ENCODE data around the gene CDH13. TPM values are rescaled to one million over a fixed set of nuclear protein-coding genes. Genes with fewer than 3 reads are reported as not detected.

Gene CDH13
- total RNA-seq, 2 experiments from 2014 or later = not detected

- no peaks in the 10 kb centered on the region for H4K20me1 ChIP-seq (ENCODE audit: insufficient read depth, low read length)
- DNase-seq (ENCODE audit: low spot score) = no peak
- no peak overlapping the region for H3K27ac ChIP-seq (ENCODE audit: low read depth, low read length, poor library complexity, severe bottlenecking)
- no peak overlapping the region for H3K4me3 ChIP-seq (ENCODE audit: low read depth, low read length, poor library complexity, severe bottlenecking)
- ChIA-PET POLR2A (no interaction called here), CTCF (ENCODE audit: unreplicated experiment) (no interaction called here)
- BruUV-seq (replicated peaks) = no TSS peak
- H3K9me2 ChIP-seq (ENCODE audit: insufficient read depth, low read length) = no peaks in the 10 kb centered on the region
- intact Hi-C loops (cut with micrococcal nuclease; ENCODE audit: unreplicated experiment) = no loop called here
- no peaks in the 10 kb centered on the region for H3K36me3 ChIP-seq (ENCODE audit: insufficient read depth, low read length)
- H3K4me2 ChIP-seq (ENCODE audit: low read length) = no peak overlapping the region
- TF ChIP-seq EZH2phosphoT487 (IDR thresholded peaks at IDR 0.05; ENCODE audit: borderline replicate concordance, low read depth, low read length) = no peak
- TF ChIP-seq, protein P1, sequence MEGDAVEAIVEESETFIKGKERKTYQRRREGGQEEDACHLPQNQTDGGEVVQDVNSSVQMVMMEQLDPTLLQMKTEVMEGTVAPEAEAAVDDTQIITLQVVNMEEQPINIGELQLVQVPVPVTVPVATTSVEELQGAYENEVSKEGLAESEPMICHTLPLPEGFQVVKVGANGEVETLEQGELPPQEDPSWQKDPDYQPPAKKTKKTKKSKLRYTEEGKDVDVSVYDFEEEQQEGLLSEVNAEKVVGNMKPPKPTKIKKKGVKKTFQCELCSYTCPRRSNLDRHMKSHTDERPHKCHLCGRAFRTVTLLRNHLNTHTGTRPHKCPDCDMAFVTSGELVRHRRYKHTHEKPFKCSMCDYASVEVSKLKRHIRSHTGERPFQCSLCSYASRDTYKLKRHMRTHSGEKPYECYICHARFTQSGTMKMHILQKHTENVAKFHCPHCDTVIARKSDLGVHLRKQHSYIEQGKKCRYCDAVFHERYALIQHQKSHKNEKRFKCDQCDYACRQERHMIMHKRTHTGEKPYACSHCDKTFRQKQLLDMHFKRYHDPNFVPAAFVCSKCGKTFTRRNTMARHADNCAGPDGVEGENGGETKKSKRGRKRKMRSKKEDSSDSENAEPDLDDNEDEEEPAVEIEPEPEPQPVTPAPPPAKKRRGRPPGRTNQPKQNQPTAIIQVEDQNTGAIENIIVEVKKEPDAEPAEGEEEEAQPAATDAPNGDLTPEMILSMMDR (conservative IDR thresholded peaks at IDR 0.05; ENCODE audit: low read length) = no peak
- no peak overlapping the region for H2AFZ ChIP-seq (ENCODE audit: low read length)
- H3K4me1 ChIP-seq (ENCODE audit: insufficient read depth, low read length, poor library complexity, severe bottlenecking) = no peaks in the 10 kb centered on the region
- H3K79me2 ChIP-seq (ENCODE audit: insufficient read depth, low read depth, low read length) = no peaks in the 10 kb centered on the region
- H3K9me3 ChIP-seq (ENCODE audit: low read length) = no peaks in the 10 kb centered on the region
Observed at GRCh38 chr16:83353241-83353640, 726.5 kb downstream of the CDH13 start.

DNA sequence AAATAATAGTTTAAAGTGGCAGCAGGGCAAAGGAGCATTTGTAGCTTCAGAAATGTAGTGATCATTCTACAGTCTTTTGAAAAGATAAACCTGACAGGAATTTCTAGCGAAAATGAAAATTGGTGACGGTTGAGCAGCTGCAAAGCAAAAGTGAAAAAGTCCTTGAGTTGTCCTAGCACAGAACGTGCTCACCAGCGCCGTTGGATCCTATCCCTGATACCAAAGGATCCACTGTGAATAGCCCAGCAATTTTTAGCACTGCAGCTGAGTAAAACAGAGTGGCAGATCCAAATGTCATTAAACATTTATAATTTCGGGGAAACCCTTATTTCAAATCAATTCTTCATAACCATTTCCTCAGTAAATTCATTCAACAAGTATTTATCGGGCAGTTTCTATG is 727.2 kb downstream of the CDH13 start:
- no peaks in the 10 kb centered on the region for H3K36me3 ChIP-seq (ENCODE audit: insufficient read depth, low read length)
- no peak overlapping the region for H3K27ac ChIP-seq (ENCODE audit: low read depth, low read length, poor library complexity, severe bottlenecking)
- H3K9me2 ChIP-seq (ENCODE audit: insufficient read depth, low read length) = no peaks in the 10 kb centered on the region
- H3K9me3 ChIP-seq (ENCODE audit: low read length) = no peaks in the 10 kb centered on the region
- no peaks in the 10 kb centered on the region for H3K79me2 ChIP-seq (ENCODE audit: insufficient read depth, low read depth, low read length)
- H3K4me2 ChIP-seq (ENCODE audit: low read length) = no peak overlapping the region
- TF ChIP-seq, protein P1 (conservative IDR thresholded peaks at IDR 0.05; ENCODE audit: low read length) = no peak
- no peak for TF ChIP-seq EZH2phosphoT487 (IDR thresholded peaks at IDR 0.05; ENCODE audit: borderline replicate concordance, low read depth, low read length)
- ChIA-PET CTCF (ENCODE audit: unreplicated experiment) (no interaction called here), POLR2A (no interaction called here)
- no peak overlapping the region for H3K4me3 ChIP-seq (ENCODE audit: low read depth, low read length, poor library complexity, severe bottlenecking)
- intact Hi-C loops (cut with micrococcal nuclease; ENCODE audit: unreplicated experiment) = no loop called here
- DNase-seq (ENCODE audit: low spot score) = no peak
- H4K20me1 ChIP-seq (ENCODE audit: insufficient read depth, low read length) = no peaks in the 10 kb centered on the region
- BruUV-seq (replicated peaks) = no TSS peak
- H2AFZ ChIP-seq (ENCODE audit: low read length) = no peak overlapping the region
- H3K4me1 ChIP-seq (ENCODE audit: insufficient read depth, low read length, poor library complexity, severe bottlenecking) = no peaks in the 10 kb centered on the region

DNA sequence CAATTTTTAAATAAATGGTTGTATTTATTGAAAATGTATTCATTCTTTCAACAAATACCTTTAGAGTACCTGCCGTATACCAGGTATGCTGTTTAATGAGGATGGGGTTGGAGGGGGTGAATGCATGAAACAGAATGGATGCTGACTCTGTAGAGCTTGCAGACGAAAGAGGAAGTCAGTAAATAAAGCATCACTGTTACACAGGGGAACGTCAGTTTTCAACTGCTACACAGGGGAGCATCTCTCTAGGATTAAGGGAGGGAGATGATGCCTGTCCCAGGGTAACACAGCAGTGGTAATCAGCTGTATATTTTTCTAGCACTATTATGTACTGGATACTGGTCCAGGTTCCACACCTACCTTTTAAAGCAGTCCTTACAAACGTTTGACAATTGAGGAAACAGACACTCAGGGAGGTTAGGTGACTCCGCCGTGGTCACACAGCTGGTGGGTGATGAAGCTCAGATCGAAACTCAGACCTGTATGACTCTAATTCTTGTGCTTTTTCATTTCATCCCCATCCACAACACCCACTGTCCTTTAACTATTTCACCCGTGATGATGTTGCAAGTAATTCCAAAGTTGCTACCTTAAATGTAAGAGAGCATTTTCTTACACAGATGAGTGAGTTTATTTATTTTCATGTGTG is 728.9 kb downstream of the CDH13 start:
- no peak overlapping the region for H2AFZ ChIP-seq (ENCODE audit: low read length)
- no peaks in the 10 kb centered on the region for H3K79me2 ChIP-seq (ENCODE audit: insufficient read depth, low read depth, low read length)
- DNase-seq (ENCODE audit: low spot score) = no peak
- no peak overlapping the region for H3K4me2 ChIP-seq (ENCODE audit: low read length)
- intact Hi-C loops (cut with micrococcal nuclease; ENCODE audit: unreplicated experiment) = loop anchor here (5.0 kb wide), 1 partner anchor 243 kb away; no protein-coding TSS in a partner anchor
- TF ChIP-seq, protein P1 (conservative IDR thresholded peaks at IDR 0.05; ENCODE audit: low read length) = no peak
- TF ChIP-seq EZH2phosphoT487 (IDR thresholded peaks at IDR 0.05; ENCODE audit: borderline replicate concordance, low read depth, low read length) = no peak
- BruUV-seq (replicated peaks) = no TSS peak
- ChIA-PET POLR2A (no interaction called here), CTCF (ENCODE audit: unreplicated experiment) (no interaction called here)
- no peaks in the 10 kb centered on the region for H4K20me1 ChIP-seq (ENCODE audit: insufficient read depth, low read length)
- H3K4me3 ChIP-seq (ENCODE audit: low read depth, low read length, poor library complexity, severe bottlenecking) = no peak overlapping the region
- H3K9me3 ChIP-seq (ENCODE audit: low read length) = no peaks in the 10 kb centered on the region
- H3K9me2 ChIP-seq (ENCODE audit: insufficient read depth, low read length) = no peaks in the 10 kb centered on the region
- no peak overlapping the region for H3K27ac ChIP-seq (ENCODE audit: low read depth, low read length, poor library complexity, severe bottlenecking)
- no peaks in the 10 kb centered on the region for H3K36me3 ChIP-seq (ENCODE audit: insufficient read depth, low read length)
- no peaks in the 10 kb centered on the region for H3K4me1 ChIP-seq (ENCODE audit: insufficient read depth, low read length, poor library complexity, severe bottlenecking)

Measured in OCI-LY7 (cell line).